CD14-positive monocyte (primary cell): ENCODE data around the gene PTPRN2. TPM values are rescaled to one million over a fixed set of nuclear protein-coding genes. Genes with fewer than 3 reads are reported as not detected.

Source experiments
- DNase-seq, 3 donors: peaks; one replicate each; pipeline ENCODE4 v3.0.0-alpha.2; 2011 to 2022
- H2AFZ ChIP-seq: 2 replicates; pipeline ENCODE4 v1.6.0; 2012; ENCODE audit warnings: mild to moderate bottlenecking, low read depth, low read length, inconsistent platforms; ENCODE audit not compliant: insufficient read depth, poor library complexity, severe bottlenecking
- H3K27ac ChIP-seq, 2 donors: 1 replicate in 1 of 2; 2 replicates in 1 of 2; pipeline ENCODE4 v1.5.1; 2012 to 2013; ENCODE audit warnings: low read length in 2 of 2, control low read depth in 1 of 2, inconsistent platforms in 1 of 2, low read depth in 1 of 2, mild to moderate bottlenecking in 1 of 2
- H3K27me3 ChIP-seq, 2 donors: one replicate each; pipeline versions ENCODE4 v1.6.0 to v1.6.1; 2011 to 2013; ENCODE audit warnings: low read length in 2 of 2; ENCODE audit not compliant: control insufficient read depth in 2 of 2, insufficient read depth in 2 of 2
- H3K36me3 ChIP-seq, 2 donors: replicated peaks in 1 of 2; 1 replicate in 1 of 2; 2 replicates in 1 of 2; pipeline versions ENCODE4 v1.5.1 to v1.6.1; 2012 to 2013; ENCODE audit warnings: low read length in 2 of 2, control low read depth in 1 of 2, inconsistent platforms in 1 of 2, mild to moderate bottlenecking in 1 of 2; ENCODE audit not compliant: insufficient read depth in 2 of 2, control insufficient read depth in 1 of 2
- H3K4me1 ChIP-seq, 2 donors: 1 replicate in 1 of 2; 2 replicates in 1 of 2; pipeline versions ENCODE4 v1.5.1 to v1.6.1; 2012 to 2013; ENCODE audit warnings: low read length in 2 of 2, control low read depth in 1 of 2, inconsistent platforms in 1 of 2, mild to moderate bottlenecking in 1 of 2, moderate library complexity in 1 of 2; ENCODE audit not compliant: insufficient read depth in 2 of 2, control insufficient read depth in 1 of 2
- H3K4me2 ChIP-seq: replicated peaks from 2 replicates; pipeline ENCODE3; 2012; ENCODE audit warnings: low read length, moderate library complexity, mild to moderate bottlenecking; ENCODE audit not compliant: poor library complexity, severe bottlenecking; ENCODE audit errors: extremely low read depth
- H3K4me3 ChIP-seq, 3 experiments: fragments of 200-600 bp in 1 of 3; sonication (generic) in 1 of 3; replicated peaks in 1 of 3; 1 replicate in 2 of 3; 2 replicates in 1 of 3; pipeline ENCODE4 v1.5.1; 2011 to 2013; ENCODE audit warnings: low read length in 3 of 3, mild to moderate bottlenecking in 3 of 3, control low read depth in 2 of 3, low read depth in 2 of 3, inconsistent platforms in 1 of 3, moderate library complexity in 1 of 3
- H3K79me2 ChIP-seq: 2 replicates; pipeline ENCODE4 v1.6.0; 2012; ENCODE audit warnings: mild to moderate bottlenecking, control low read depth, inconsistent platforms, low read length, moderate library complexity; ENCODE audit not compliant: insufficient read depth
- H3K9ac ChIP-seq: 2 replicates; pipeline ENCODE4 v1.6.0; 2017; ENCODE audit warnings: low read length, mild to moderate bottlenecking; ENCODE audit not compliant: insufficient read depth, poor library complexity, severe bottlenecking
- H3K9me3 ChIP-seq, 2 donors: replicated peaks in 1 of 2; 1 replicate in 1 of 2; 2 replicates in 1 of 2; pipeline versions ENCODE4 v1.5.1 to v1.6.1; 2012 to 2013; ENCODE audit warnings: low read length in 2 of 2, control low read depth in 1 of 2; ENCODE audit not compliant: control insufficient read depth in 1 of 2, insufficient read depth in 1 of 2
- H4K20me1 ChIP-seq: 2 replicates; pipeline ENCODE4 v1.6.0; 2012; ENCODE audit warnings: mild to moderate bottlenecking, low read length, control low read depth, moderate library complexity; ENCODE audit not compliant: insufficient read depth
- H3K27ac Mint-ChIP-seq, 7 donors: one replicate each; pipeline ENCODE4 v1.8.0; 2020; ENCODE audit warnings: mild to moderate bottlenecking in 7 of 7, mixed read lengths in 7 of 7, moderate library complexity in 6 of 7, inconsistent platforms in 2 of 7
- H3K27me3 Mint-ChIP-seq, 3 donors: one replicate each; pipeline ENCODE4 v1.8.0; 2021 to 2022; ENCODE audit warnings: low read depth in 3 of 3, mild to moderate bottlenecking in 3 of 3, mixed read lengths in 3 of 3, moderate library complexity in 3 of 3, inconsistent platforms in 1 of 3
- H3K36me3 Mint-ChIP-seq, 2 donors: one replicate each; pipeline ENCODE4 v1.8.0; 2020; ENCODE audit warnings: mixed read lengths in 2 of 2, inconsistent platforms in 1 of 2, mild to moderate bottlenecking in 1 of 2
- H3K4me1 Mint-ChIP-seq: one replicate; pipeline ENCODE4 v1.8.0; 2020; ENCODE audit warnings: mild to moderate bottlenecking, mixed read lengths
- H3K4me3 Mint-ChIP-seq, 2 donors: one replicate each; pipeline ENCODE4 v1.8.0; 2020; ENCODE audit warnings: mild to moderate bottlenecking in 2 of 2, mixed read lengths in 2 of 2, moderate library complexity in 1 of 2
- H3K9me3 Mint-ChIP-seq, 7 donors: one replicate each; pipeline ENCODE4 v1.8.0; 2020 to 2022; ENCODE audit warnings: mixed read lengths in 7 of 7, mild to moderate bottlenecking in 6 of 7, moderate library complexity in 6 of 7, inconsistent platforms in 2 of 7
- WGBS: methylation state at CpG from one replicate; pipeline ENCODE4 v1.1.5; 2013; ENCODE audit warnings: missing lambda C conversion rate; ENCODE audit not compliant: insufficient coverage; 5-methylcytosine and 5-hydroxymethylcytosine counted together
- intact Hi-C, 2 donors: fragments of 100-400 bp; cut with micrococcal nuclease; formaldehyde crosslinking; loops; one replicate each; pipeline versions ENCODE4 v1.15.0 to v1.15.1; 2023
- polyA plus RNA-seq, 3 donors: library from polyadenylated mRNA; depleted of rRNA in 1 of 3; unstranded in 2 of 3; stranded (reverse) in 1 of 3; fragments of 300-500 nt in 2 of 3; fragments of >200 nt in 1 of 3; fragmentation: Illumina TruSeq in 2 of 3; gene quantifications; 1 replicate in 2 of 3; 2 replicates in 1 of 3; pipeline ENCODE4 v1.2.3, GENCODE V29; 2012 to 2021
- TF ChIP-seq, protein P1 (sequence below): fragments of 200-600 bp; IDR thresholded peaks from one replicate; pipeline ENCODE4 v1.8.0; 2022; ENCODE audit warnings: antibody characterized with exemption, mild to moderate bottlenecking

The PTPRN2 gene
- polyA plus RNA-seq, 3 donors = 0.25 to 1.4 (median 0.97) TPM

- intact Hi-C loops = no loop called here
- Histone ChIP-seq H3K36me3 (no peaks in the 10 kb centered on the region), H4K20me1 (no peaks in the 10 kb centered on the region), H3K4me2 (no peak overlapping the region), H3K27me3 (peaks cover 0 to 6% of the 10 kb centered on the region in 2 donors), H3K79me2 (no peaks in the 10 kb centered on the region), H3K27ac (no peak overlapping the region), H3K9me3 (peaks cover 14% of the 10 kb centered on the region in 2 donors), H3K4me1 (peaks cover 0 to 4% of the 10 kb centered on the region in 2 donors), H2AFZ (no peak overlapping the region), H3K9ac (no peak overlapping the region), H3K4me3 (no peak overlapping the region)
- Mint-ChIP-seq H3K27me3 (peaks cover 11 to 23% (median 12%) of the 10 kb centered on the region in 3 donors), H3K9me3 (peaks cover 7 to 17% (median 12%) of the 10 kb centered on the region in 7 donors), H3K36me3 (no peaks in the 10 kb centered on the region), H3K4me3 (no peak overlapping the region), H3K27ac (peak overlapping the region in 1 of 7 donors; percentile 26), H3K4me1 (peaks cover 4% of the 10 kb centered on the region)
- WGBS = 96% methylated on average over 15 of the region's 21 CpGs
- DNase-seq = no peak
- TF ChIP-seq, protein P1, sequence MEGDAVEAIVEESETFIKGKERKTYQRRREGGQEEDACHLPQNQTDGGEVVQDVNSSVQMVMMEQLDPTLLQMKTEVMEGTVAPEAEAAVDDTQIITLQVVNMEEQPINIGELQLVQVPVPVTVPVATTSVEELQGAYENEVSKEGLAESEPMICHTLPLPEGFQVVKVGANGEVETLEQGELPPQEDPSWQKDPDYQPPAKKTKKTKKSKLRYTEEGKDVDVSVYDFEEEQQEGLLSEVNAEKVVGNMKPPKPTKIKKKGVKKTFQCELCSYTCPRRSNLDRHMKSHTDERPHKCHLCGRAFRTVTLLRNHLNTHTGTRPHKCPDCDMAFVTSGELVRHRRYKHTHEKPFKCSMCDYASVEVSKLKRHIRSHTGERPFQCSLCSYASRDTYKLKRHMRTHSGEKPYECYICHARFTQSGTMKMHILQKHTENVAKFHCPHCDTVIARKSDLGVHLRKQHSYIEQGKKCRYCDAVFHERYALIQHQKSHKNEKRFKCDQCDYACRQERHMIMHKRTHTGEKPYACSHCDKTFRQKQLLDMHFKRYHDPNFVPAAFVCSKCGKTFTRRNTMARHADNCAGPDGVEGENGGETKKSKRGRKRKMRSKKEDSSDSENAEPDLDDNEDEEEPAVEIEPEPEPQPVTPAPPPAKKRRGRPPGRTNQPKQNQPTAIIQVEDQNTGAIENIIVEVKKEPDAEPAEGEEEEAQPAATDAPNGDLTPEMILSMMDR = no peak
Measured at GRCh38 chr7:157772486-157773130, 815.0 kb downstream of the PTPRN2 start.

DNA sequence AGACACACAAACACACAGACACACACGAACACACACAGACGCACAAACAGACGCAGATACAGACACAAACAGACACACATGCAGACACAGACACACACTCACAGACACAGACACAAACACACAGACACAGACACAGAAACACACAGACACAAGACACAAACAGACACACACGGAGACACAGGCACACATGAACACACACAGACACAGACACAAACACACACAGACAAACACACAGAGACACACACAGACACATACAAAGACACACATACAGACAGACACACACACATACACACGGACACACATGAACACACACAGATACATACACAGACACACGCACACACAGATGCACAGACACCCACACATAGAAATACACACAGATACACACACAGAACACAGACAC is 815.9 kb downstream of the PTPRN2 start:
- 97% methylated on average over 6 of the region's 6 CpGs for WGBS
- Mint-ChIP-seq H3K27ac (no peak overlapping the region), H3K27me3 (peaks cover 9 to 20% (median 10%) of the 10 kb centered on the region in 3 donors), H3K4me1 (peaks cover 4% of the 10 kb centered on the region), H3K36me3 (no peaks in the 10 kb centered on the region), H3K9me3 (peaks cover 7 to 17% (median 12%) of the 10 kb centered on the region in 7 donors), H3K4me3 (no peak overlapping the region)
- H3K27ac ChIP-seq = no peak overlapping the region
- DNase-seq = no peak
- H3K9me3 ChIP-seq = peaks cover 14% of the 10 kb centered on the region in 2 donors
- H3K36me3 ChIP-seq = no peaks in the 10 kb centered on the region
- TF ChIP-seq, protein P1 = no peak
- no peak overlapping the region for H3K9ac ChIP-seq
- intact Hi-C loops = no loop called here
- H3K4me1 ChIP-seq = peaks cover 0 to 4% of the 10 kb centered on the region in 2 donors
- no peaks in the 10 kb centered on the region for H4K20me1 ChIP-seq
- H3K27me3 ChIP-seq = peaks cover 0 to 6% of the 10 kb centered on the region in 2 donors
- no peak overlapping the region for H3K4me2 ChIP-seq
- no peaks in the 10 kb centered on the region for H3K79me2 ChIP-seq
- no peak overlapping the region for H2AFZ ChIP-seq
- no peak overlapping the region for H3K4me3 ChIP-seq
